HepG2 (cell line): ENCODE data around the gene PPM1M. TPM values are rescaled to one million over a fixed set of nuclear protein-coding genes. Genes with fewer than 3 reads are reported as not detected.

Experiments used
- AHR ChIP-seq: IDR thresholded peaks from 2 replicates; pipeline ENCODE4 v1.6.1; 2018; ENCODE audit warnings: missing genetic modification reagents, missing compliant biosample characterization
- ASH2L ChIP-seq: fragments of 300-600, 200-600 bp; sonication (generic); IDR thresholded peaks from 2 replicates; pipeline ENCODE4 v1.7.0; 2017; ENCODE audit warnings: low read depth, mild to moderate bottlenecking, moderate library complexity, mixed read lengths, low read length; ENCODE audit not compliant: insufficient read length
- CTCF ChIP-seq: sonication (generic); formaldehyde crosslinking; IDR thresholded peaks from 2 replicates; pipeline ENCODE4 v1.5.0; 2020; ENCODE audit warnings: mild to moderate bottlenecking, missing genetic modification reagents, moderate library complexity
- KMT2A ChIP-seq: sonication (generic); formaldehyde crosslinking; IDR thresholded peaks from 2 replicates; pipeline ENCODE4 v1.4.0; 2020; ENCODE audit warnings: missing genetic modification reagents
- MZF1 ChIP-seq: sonication (generic); formaldehyde crosslinking; IDR thresholded peaks from 2 replicates; pipeline ENCODE4 v1.8.1; 2023; ENCODE audit warnings: mild to moderate bottlenecking, missing genetic modification reagents, borderline replicate concordance
- NR2F1 ChIP-seq, 2 experiments: fragments of 450-650 bp in 1 of 2; formaldehyde crosslinking in 1 of 2; IDR thresholded peaks; 2 replicates each; pipeline versions ENCODE4 v1.5.0 to v1.6.1; 2016 to 2020; ENCODE audit warnings: mild to moderate bottlenecking in 1 of 2, missing compliant biosample characterization in 1 of 2, missing genetic modification reagents in 1 of 2, moderate library complexity in 1 of 2
- POLR2G ChIP-seq: fragments of 200-400 bp; formaldehyde crosslinking; IDR thresholded peaks from 2 replicates; pipeline ENCODE4 v1.6.1; 2018; ENCODE audit warnings: mild to moderate bottlenecking, low read depth, low read length, moderate library complexity
- SIN3A ChIP-seq: IDR thresholded peaks from 2 replicates; pipeline ENCODE4 v1.6.1; 2011; ENCODE audit warnings: low read depth, mild to moderate bottlenecking, control low read depth, low read length, borderline replicate concordance
- SYNCRIP ChIP-seq: fragments of 200-400 bp; formaldehyde crosslinking; IDR thresholded peaks from 2 replicates; pipeline ENCODE4 v1.6.1; 2018; ENCODE audit warnings: mild to moderate bottlenecking, low read depth, low read length; ENCODE audit not compliant: insufficient read depth
- XBP1 ChIP-seq: sonication (generic); formaldehyde crosslinking; IDR thresholded peaks from 2 replicates; pipeline ENCODE4 v1.5.0; 2020; ENCODE audit warnings: missing genetic modification reagents
- ZBTB4 ChIP-seq: sonication (generic); formaldehyde crosslinking; IDR thresholded peaks from 2 replicates; pipeline ENCODE4 v1.4.0; 2020; ENCODE audit warnings: missing genetic modification reagents, mild to moderate bottlenecking, borderline replicate concordance
- ZC3H4 ChIP-seq: sonication (generic); formaldehyde crosslinking; IDR thresholded peaks from 2 replicates; pipeline ENCODE4 v1.4.0; 2020; ENCODE audit warnings: missing genetic modification reagents, borderline replicate concordance
- ZFYVE20 ChIP-seq: sonication (generic); formaldehyde crosslinking; IDR thresholded peaks from 2 replicates; pipeline ENCODE4 v1.8.0; 2023; ENCODE audit warnings: low read depth, mild to moderate bottlenecking, moderate library complexity, missing genetic modification reagents, borderline replicate concordance
- ZNF687 ChIP-seq: sonication (generic); formaldehyde crosslinking; IDR thresholded peaks from 2 replicates; pipeline ENCODE4 v1.5.1; 2020; ENCODE audit warnings: mild to moderate bottlenecking, missing genetic modification reagents, moderate library complexity
- ZNF839 ChIP-seq: sonication (generic); formaldehyde crosslinking; IDR thresholded peaks from 2 replicates; pipeline ENCODE4 v1.4.0; 2020; ENCODE audit warnings: missing genetic modification reagents, mild to moderate bottlenecking, borderline replicate concordance
- ZNF850 ChIP-seq: sonication (generic); formaldehyde crosslinking; conservative IDR thresholded peaks from 2 replicates; pipeline ENCODE4 v1.9.0; 2021; ENCODE audit warnings: mild to moderate bottlenecking, missing genetic modification reagents
- polyA plus RNA-seq, 8 experiments: library from polyadenylated mRNA; depleted of rRNA in 3 of 8; stranded (reverse) in 7 of 8; unstranded in 1 of 8; fragments of >200 nt; fragmentation: Illumina TruSeq in 4 of 8; extraction: Trizol in 4 of 8; gene quantifications; 2 replicates each; pipeline versions ENCODE4 v1.2.1 to v1.2.3, GENCODE V29; 2011 to 2016; ENCODE audit warnings: low read depth in 4 of 8, missing spikeins in 1 of 8, mixed read lengths in 1 of 8; ENCODE audit not compliant: insufficient read depth in 1 of 8
- total RNA-seq, 5 experiments: library from RNA; depleted of rRNA; stranded (reverse); fragments of >200 nt; fragmentation: Illumina TruSeq; extraction: Trizol; gene quantifications; 2 replicates each; pipeline ENCODE4 v1.2.3, GENCODE V29; 2016; ENCODE audit warnings: low read depth in 1 of 5
- TF ChIP-seq, protein P1 (sequence below): sonication (generic); formaldehyde crosslinking; conservative IDR thresholded peaks from 2 replicates; pipeline ENCODE4 v1.8.1; 2023; ENCODE audit warnings: missing genetic modification reagents

The PPM1M gene
- total and polyA plus RNA-seq, 2 of the 13 experiments (the other 11 are each of a cell fraction or from before 2014, with no cell fraction given) = 2.5 to 5.9 TPM

- 0 out of 2 replicates have a peak, but pooled peaks have one; percentile 73 for TF ChIP-seq ZFYVE20 (CRISPR knock-in tag)
- no peak for TF ChIP-seq XBP1 (CRISPR knock-in tag)
- 0 out of 4 replicates have a peak, but pooled peaks of 1 of the 2 experiments have one; percentile 1 for TF ChIP-seq NR2F1 (CRISPR knock-in tag; IDR thresholded peaks at IDR 0.05)
- peak; percentile 9; the same call in 1 of the 2 replicates for TF ChIP-seq ZC3H4 (CRISPR knock-in tag)
- TF ChIP-seq, protein P1, sequence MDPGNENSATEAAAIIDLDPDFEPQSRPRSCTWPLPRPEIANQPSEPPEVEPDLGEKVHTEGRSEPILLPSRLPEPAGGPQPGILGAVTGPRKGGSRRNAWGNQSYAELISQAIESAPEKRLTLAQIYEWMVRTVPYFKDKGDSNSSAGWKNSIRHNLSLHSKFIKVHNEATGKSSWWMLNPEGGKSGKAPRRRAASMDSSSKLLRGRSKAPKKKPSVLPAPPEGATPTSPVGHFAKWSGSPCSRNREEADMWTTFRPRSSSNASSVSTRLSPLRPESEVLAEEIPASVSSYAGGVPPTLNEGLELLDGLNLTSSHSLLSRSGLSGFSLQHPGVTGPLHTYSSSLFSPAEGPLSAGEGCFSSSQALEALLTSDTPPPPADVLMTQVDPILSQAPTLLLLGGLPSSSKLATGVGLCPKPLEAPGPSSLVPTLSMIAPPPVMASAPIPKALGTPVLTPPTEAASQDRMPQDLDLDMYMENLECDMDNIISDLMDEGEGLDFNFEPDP (CRISPR knock-in tag) = no peak
- TF ChIP-seq ASH2L = peak; percentile 65
- TF ChIP-seq ZBTB4 (CRISPR knock-in tag) = 0 out of 2 replicates have a peak, but pooled peaks have one; percentile 23
- TF ChIP-seq AHR = no peak
- peak; percentile 52 for TF ChIP-seq POLR2G
- no peak for TF ChIP-seq SYNCRIP
- peak; percentile 46 for TF ChIP-seq CTCF (CRISPR knock-in tag)
- TF ChIP-seq SIN3A = 0 out of 2 replicates have a peak, but pooled peaks have one; percentile 18
- TF ChIP-seq ZNF850 (CRISPR knock-in tag) = 0 out of 2 replicates have a peak, but pooled peaks have one; percentile 60
- TF ChIP-seq MZF1 (CRISPR knock-in tag) = no peak
- 0 out of 2 replicates have a peak, but pooled peaks have one; percentile 2 for TF ChIP-seq ZNF839 (CRISPR knock-in tag)
- TF ChIP-seq KMT2A (CRISPR knock-in tag) = 0 out of 2 replicates have a peak, but pooled peaks have one; percentile 22
- TF ChIP-seq ZNF687 = peak; percentile 69
These were observed 32.5 kb downstream of the PPM1M start (continued) for GRCh38 chr3:52277972-52278509.
